T-helper 1 cell treated with Interleukin-12 subunit alpha and Interleukin-12 subunit beta and Interleukin-4 antibody, amounts not matched to agents 30 μg/mL and 1 μg/mL, for 36 hours (primary cell): Measurements from ENCODE around the gene ZFR2.
"Not testable (repeated sequence)": the region's sequence is repeated elsewhere in the genome, so short reads cannot be mapped to it uniquely, and the experiment has no call there.

Source experiments
- H3K27ac Mint-ChIP-seq: one replicate; pipeline ENCODE4 v1.8.0; 2021; ENCODE audit warnings: mild to moderate bottlenecking, mixed read lengths
- H3K27me3 Mint-ChIP-seq: one replicate; pipeline ENCODE4 v1.8.0; 2021; ENCODE audit warnings: low read depth, mixed read lengths
- H3K36me3 Mint-ChIP-seq: one replicate; pipeline ENCODE4 v1.8.0; 2021; ENCODE audit warnings: low read depth, mixed read lengths
- H3K4me1 Mint-ChIP-seq: one replicate; pipeline ENCODE4 v1.8.0; 2021; ENCODE audit warnings: low read depth, mixed read lengths
- H3K4me3 Mint-ChIP-seq: one replicate; pipeline ENCODE4 v1.8.0; 2021; ENCODE audit warnings: mild to moderate bottlenecking, moderate library complexity, mixed read lengths
- H3K9me3 Mint-ChIP-seq: one replicate; pipeline ENCODE4 v1.8.0; 2021; ENCODE audit warnings: mixed read lengths

Gene ZFR2

DNA sequence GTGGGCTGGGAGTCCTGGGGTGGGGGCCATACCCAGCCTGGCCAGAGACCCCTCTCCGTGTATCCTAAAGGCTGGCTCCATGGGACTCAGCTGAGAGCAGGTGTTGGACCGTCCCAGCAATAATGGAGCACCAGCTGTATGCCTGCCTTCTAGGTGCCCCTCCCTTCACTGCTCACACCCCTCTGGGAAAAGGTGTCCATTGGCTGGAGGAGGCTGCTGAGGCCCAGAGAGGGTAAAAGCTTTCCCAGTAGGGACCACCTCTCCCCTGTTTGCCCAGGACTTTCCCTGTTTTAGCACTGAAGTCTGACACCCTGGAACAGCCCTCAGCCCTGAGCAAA, 93.5 kb downstream of the ZFR2 start:
- no peak overlapping the region for H3K4me3 Mint-ChIP-seq
- no peaks in the 10 kb centered on the region for H3K27me3 Mint-ChIP-seq
- no peak overlapping the region for H3K27ac Mint-ChIP-seq
- peaks cover 2% of the 10 kb centered on the region for H3K36me3 Mint-ChIP-seq
- peaks cover 2% of the 10 kb centered on the region for H3K4me1 Mint-ChIP-seq
- H3K9me3 Mint-ChIP-seq, result no peaks in the 10 kb centered on the region

GRCh38 chr19:3774621-3775373, 94.0 kb downstream of the ZFR2 start:
- Mint-ChIP-seq H3K4me3 (no peak overlapping the region), H3K27me3 (no peaks in the 10 kb centered on the region), H3K27ac (no peak overlapping the region), H3K4me1 (peaks cover 2% of the 10 kb centered on the region), H3K36me3 (peaks cover 2% of the 10 kb centered on the region), H3K9me3 (no peaks in the 10 kb centered on the region)

DNA sequence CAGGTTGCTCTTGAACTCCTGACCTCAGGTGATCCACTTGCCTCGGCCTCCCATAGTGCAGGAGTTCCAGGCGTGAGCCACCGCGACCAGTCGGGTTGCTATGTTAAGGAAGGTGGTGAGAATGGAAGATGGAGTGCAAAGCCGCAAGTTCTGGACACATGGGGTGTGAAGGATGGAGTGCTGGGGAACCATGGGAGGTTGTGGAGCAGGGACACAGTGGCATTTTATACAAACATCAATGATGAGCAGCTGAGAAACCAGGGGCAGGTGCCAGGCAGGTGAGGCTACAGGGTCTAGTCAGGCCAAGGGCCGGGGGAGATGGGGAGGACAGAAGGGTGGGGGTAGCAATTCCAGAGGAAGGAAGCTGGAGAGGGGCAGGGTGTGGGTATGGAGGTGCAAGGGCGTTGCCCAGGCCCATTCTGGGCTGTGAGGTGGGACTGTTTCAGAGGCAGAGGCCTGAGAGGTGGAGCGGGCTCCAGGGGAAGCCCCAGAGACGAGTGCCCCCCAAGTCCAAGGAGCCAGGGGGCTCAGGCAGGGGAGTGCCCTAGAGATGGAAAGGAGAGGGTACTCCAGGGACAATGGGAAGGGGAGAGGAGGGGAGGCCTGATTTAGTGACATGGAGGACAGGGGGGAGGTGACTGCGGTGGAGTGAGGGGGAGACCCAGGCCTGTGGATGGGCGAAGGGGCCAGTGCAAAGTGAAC, 94.9 kb downstream of the ZFR2 start:
- peaks cover 2% of the 10 kb centered on the region for H3K4me1 Mint-ChIP-seq
- peaks cover 4% of the 10 kb centered on the region for H3K36me3 Mint-ChIP-seq
- H3K27ac Mint-ChIP-seq, result no peak overlapping the region
- no peak overlapping the region for H3K4me3 Mint-ChIP-seq
- no peaks in the 10 kb centered on the region for H3K9me3 Mint-ChIP-seq
- no peaks in the 10 kb centered on the region for H3K27me3 Mint-ChIP-seq

GRCh38 chr19:3771906-3772455, 96.9 kb downstream of the ZFR2 start, which contains the start of gene RAX2:
RAX2 (minus strand) TSS chr19:3772228; CDS start chr19:3771742, 486 bp downstream.
- Mint-ChIP-seq H3K27ac (no peak within 1 kb of the TSS), H3K4me3 (no peak within 1 kb of the TSS)

DNA sequence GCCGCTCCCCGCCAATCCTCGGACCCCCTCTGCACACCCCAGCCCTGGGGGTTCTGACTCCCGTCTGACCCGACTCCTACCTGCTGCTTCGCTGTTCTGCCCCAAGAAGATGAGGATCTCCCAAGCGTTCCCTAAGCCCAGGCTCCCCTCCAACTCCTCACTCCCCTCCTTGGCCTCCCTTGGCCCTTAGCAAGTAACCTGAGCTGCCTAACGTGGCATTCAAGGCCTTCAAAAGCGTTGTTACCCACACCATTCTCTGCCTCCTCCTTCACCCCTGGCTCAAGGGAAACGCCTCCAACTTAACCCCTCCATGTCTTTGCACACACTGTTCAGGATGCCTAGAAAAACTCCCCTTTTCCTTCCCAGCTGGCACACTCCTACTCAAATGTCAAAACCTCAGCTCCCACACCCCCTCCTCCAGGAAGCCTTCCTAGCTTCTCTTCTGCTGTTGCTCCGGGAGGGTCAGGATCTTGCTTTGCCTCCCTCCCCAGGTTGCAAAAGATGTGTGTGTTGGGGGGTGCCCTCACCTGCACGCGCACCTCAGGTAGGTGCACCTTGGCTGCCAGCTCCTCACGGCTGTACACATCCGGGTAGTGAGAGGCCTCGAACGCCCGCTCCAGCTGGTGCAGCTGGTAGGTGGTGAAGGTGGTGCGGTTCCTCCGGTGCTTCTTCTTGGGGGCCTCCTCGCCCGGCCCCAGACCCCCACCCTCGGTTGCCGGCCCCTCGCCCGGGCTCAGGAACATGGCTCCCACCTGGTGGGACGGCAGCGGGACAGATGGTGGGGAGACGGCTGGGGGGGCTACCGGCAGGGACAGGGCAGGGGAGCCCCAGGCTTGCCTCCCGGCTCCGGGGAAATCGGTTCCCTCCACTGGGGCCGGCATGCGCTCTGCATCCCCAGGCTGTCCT, 97.6 kb downstream of the ZFR2 start:
- Mint-ChIP-seq H3K27me3 (no peaks in the 10 kb centered on the region), H3K27ac (no peak overlapping the region), H3K9me3 (no peaks in the 10 kb centered on the region), H3K36me3 (peaks cover 12% of the 10 kb centered on the region), H3K4me1 (peaks cover 9% of the 10 kb centered on the region), H3K4me3 (no peak overlapping the region)

More at GRCh38 chr19:3771906-3772455, 96.9 kb downstream of the ZFR2 start, which contains the start of gene RAX2:
- no peaks in the 10 kb centered on the region for H3K9me3 Mint-ChIP-seq
- no peaks in the 10 kb centered on the region for H3K27me3 Mint-ChIP-seq
- H3K36me3 Mint-ChIP-seq, result peaks cover 7% of the 10 kb centered on the region
- peaks cover 2% of the 10 kb centered on the region for H3K4me1 Mint-ChIP-seq

- Mint-ChIP-seq H3K9me3 (no peaks in the 10 kb centered on the region), H3K36me3 (peaks cover 13% of the 10 kb centered on the region), H3K4me3 (no peak overlapping the region), H3K4me1 (peaks cover 10% of the 10 kb centered on the region), H3K27me3 (no peaks in the 10 kb centered on the region), H3K27ac (no peak overlapping the region)
Observed at GRCh38 chr19:3770136-3770999, 98.5 kb downstream of the ZFR2 start.

DNA sequence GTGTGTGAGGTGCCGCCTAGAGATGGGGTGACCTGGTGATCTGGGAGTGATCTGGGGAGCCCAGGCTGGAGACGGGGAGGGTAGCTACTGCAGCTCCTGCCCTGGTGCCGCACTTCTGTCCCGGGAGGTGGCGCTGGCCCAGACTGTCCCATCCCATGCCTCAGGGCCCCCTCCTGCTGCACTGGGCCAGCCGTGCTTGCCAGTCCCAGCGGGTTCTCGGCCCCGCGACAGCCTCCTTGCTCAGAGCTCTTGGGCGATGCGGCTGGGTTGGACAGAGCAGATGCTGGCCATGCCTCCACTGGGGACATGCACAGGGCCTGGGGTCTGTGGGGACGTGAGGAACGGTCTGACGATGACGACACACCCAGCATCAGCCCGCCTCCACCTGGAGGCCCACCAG, 99.3 kb downstream of the ZFR2 start:
- H3K27ac Mint-ChIP-seq, result no peak overlapping the region
- H3K27me3 Mint-ChIP-seq, result no peaks in the 10 kb centered on the region
- peaks cover 13% of the 10 kb centered on the region for H3K36me3 Mint-ChIP-seq
- H3K4me1 Mint-ChIP-seq, result peaks cover 10% of the 10 kb centered on the region
- H3K9me3 Mint-ChIP-seq, result no peaks in the 10 kb centered on the region
- no peak overlapping the region for H3K4me3 Mint-ChIP-seq

- H3K36me3 Mint-ChIP-seq, result peaks cover 13% of the 10 kb centered on the region
- no peak overlapping the region for H3K4me3 Mint-ChIP-seq
- peak overlapping the region; percentile 59 for H3K27ac Mint-ChIP-seq
Observed at GRCh38 chr19:3768748-3769099, 100.1 kb downstream of the ZFR2 start.

GRCh38 chr19:3768015-3768747, 100.7 kb downstream of the ZFR2 start:
- Mint-ChIP-seq H3K9me3 (no peaks in the 10 kb centered on the region), H3K27ac (no peak overlapping the region), H3K4me3 (no peak overlapping the region), H3K27me3 (no peaks in the 10 kb centered on the region), H3K36me3 (peaks cover 13% of the 10 kb centered on the region), H3K4me1 (peaks cover 10% of the 10 kb centered on the region)

More at GRCh38 chr19:3768748-3769099, 100.1 kb downstream of the ZFR2 start:
- Mint-ChIP-seq H3K27me3 (no peaks in the 10 kb centered on the region), H3K9me3 (no peaks in the 10 kb centered on the region), H3K4me1 (peaks cover 9% of the 10 kb centered on the region)

DNA sequence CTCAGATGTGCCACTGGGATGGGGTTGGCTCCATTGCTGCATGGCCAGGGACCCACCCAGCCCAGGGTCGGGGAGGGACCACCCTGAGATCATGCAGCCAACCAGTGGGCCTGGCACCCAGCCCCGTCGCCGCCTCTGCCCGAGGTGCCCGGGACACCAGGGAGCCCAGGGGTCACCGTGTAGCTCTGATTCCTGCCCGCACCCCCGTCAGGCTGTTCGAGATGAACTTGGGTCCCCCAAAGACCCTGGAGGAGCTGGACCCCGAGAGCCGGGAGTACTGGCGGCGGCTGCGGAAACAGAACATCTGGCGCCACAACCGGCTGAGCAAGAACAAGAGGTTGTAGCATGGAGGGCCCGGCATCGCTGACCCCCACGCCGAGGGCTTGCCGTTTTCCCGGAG, 101.8 kb downstream of the ZFR2 start:
- Mint-ChIP-seq H3K4me1 (peaks cover 15% of the 10 kb centered on the region), H3K4me3 (no peak overlapping the region), H3K27ac (peak overlapping the region; percentile 89), H3K9me3 (no peaks in the 10 kb centered on the region), H3K27me3 (peaks cover 3% of the 10 kb centered on the region), H3K36me3 (peaks cover 17% of the 10 kb centered on the region)

DNA sequence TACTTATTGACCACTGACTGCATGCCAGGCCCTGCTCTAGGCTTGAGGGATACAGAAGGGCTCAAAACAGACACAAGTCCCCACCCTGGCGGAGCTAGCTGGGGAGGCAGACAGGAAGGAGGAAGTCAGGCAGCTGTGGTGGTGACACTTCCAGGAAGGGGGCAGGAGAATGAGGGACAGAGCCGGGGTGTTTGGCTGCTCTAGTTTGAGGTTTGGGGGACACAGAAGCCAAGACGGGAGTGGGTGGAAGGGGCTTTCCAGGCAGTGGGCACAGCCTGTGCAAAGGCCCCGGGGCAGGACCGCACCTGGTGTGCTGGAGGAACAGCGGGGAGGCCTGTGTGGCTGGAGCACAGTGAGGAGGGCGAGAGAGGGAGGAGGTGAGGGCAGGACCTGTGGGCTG, 102.3 kb downstream of the ZFR2 start:
- H3K27ac Mint-ChIP-seq, result peak overlapping the region; percentile 89
- H3K9me3 Mint-ChIP-seq, result no peaks in the 10 kb centered on the region
- peaks cover 17% of the 10 kb centered on the region for H3K36me3 Mint-ChIP-seq
- H3K4me1 Mint-ChIP-seq, result peaks cover 20% of the 10 kb centered on the region
- peak overlapping the region; percentile 34 for H3K4me3 Mint-ChIP-seq
- peaks cover 3% of the 10 kb centered on the region for H3K27me3 Mint-ChIP-seq

GRCh38 chr19:3765757-3766156, 103.1 kb downstream of the ZFR2 start:
- H3K4me1 Mint-ChIP-seq, result peaks cover 23% of the 10 kb centered on the region
- not testable (repeated sequence) for H3K4me3 Mint-ChIP-seq, H3K9me3 Mint-ChIP-seq, H3K27me3 Mint-ChIP-seq, H3K27ac Mint-ChIP-seq
- peaks cover 19% of the 10 kb centered on the region for H3K36me3 Mint-ChIP-seq

- Mint-ChIP-seq H3K36me3 (peaks cover 19% of the 10 kb centered on the region), H3K4me1 (peaks cover 23% of the 10 kb centered on the region)
Observed at GRCh38 chr19:3765121-3765520, 103.7 kb downstream of the ZFR2 start.

More at GRCh38 chr19:3765121-3765520, 103.7 kb downstream of the ZFR2 start:
- H3K9me3 Mint-ChIP-seq, result no peaks in the 10 kb centered on the region
- H3K4me3 Mint-ChIP-seq, result no peak overlapping the region
- H3K27me3 Mint-ChIP-seq, result peaks cover 3% of the 10 kb centered on the region
- no peak overlapping the region for H3K27ac Mint-ChIP-seq
